CD4-positive, alpha-beta T cell treated with Interferon gamma for 1 hour (primary cell): ENCODE data around the gene FXYD4.
A peak's percentile ranks its signal among the peaks of the same experiment; 100 is the strongest.

Source experiments
- DNase-seq: peaks from one replicate; pipeline ENCODE4 v3.0.0-alpha.2; 2020

Gene FXYD4

GRCh38 chr10:43347997-43348396, 23.4 kb upstream of the FXYD4 start:
- no peak for DNase-seq

GRCh38 chr10:43348511-43349312, 22.7 kb upstream of the FXYD4 start:
- peak; percentile 81 for DNase-seq

DNA sequence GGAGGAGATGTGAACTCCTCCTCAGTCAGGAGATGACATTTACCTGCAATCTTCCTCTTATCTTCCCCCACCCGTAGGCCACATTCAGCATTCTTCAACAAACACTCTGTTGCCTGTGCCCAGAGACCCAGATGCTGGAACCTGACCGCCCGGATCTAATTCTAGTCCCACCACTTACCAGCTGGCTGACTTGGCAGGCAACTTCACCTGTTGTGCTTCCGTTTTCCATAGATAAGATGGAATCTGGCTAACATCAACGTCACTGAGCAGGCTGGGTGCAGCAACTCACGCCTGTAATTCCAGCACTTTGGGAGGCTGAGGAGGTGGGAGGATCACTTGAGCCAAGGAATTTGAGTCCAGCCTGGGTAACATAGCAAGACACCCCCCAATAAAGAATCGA, 21.3 kb upstream of the FXYD4 start:
- no peak for DNase-seq

- DNase-seq, result no peak
Measured at GRCh38 chr10:43350686-43351085, 20.8 kb upstream of the FXYD4 start.

DNA sequence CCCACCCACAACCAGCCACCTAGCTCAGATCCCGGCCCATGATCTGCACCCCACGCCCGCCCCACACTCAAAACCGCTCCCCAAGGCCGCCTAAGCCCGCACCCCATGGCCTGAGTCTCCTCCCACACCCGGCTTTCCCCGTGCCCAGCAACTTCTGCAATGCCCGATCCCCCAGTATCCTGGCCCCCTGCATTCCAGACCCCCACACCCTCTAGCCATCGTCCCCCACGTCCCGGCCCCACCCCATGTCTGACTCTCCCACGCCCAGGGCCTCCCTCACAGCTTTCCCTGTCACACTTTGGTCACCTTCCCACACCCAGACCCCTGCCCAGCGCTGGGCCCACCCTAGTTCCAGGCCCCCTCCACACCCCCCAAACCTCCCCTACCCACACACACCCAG, 20.1 kb upstream of the FXYD4 start:
- DNase-seq, result no peak

- DNase-seq, result no peak
Measured at GRCh38 chr10:43352951-43353350, 18.5 kb upstream of the FXYD4 start.

- no peak for DNase-seq
Measured at GRCh38 chr10:43353495-43354329, 17.7 kb upstream of the FXYD4 start.

DNA sequence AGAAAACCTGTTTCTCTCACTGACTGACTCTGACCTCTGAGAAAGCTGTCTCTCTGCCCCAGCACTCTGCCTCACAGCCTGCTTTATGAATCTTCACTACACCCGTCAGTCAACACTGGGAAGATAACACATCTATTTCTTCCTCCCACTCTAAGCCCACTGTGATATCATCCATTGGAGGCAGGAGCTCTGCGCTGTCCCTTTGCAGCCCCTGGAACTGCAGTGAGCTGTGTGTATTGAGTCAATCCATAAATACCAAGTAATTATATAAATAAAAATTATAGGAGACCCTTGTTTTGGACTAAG, 17.2 kb upstream of the FXYD4 start:
- DNase-seq, result no peak

- DNase-seq, result no peak
Measured at GRCh38 chr10:43354879-43355380, 16.5 kb upstream of the FXYD4 start.

DNA sequence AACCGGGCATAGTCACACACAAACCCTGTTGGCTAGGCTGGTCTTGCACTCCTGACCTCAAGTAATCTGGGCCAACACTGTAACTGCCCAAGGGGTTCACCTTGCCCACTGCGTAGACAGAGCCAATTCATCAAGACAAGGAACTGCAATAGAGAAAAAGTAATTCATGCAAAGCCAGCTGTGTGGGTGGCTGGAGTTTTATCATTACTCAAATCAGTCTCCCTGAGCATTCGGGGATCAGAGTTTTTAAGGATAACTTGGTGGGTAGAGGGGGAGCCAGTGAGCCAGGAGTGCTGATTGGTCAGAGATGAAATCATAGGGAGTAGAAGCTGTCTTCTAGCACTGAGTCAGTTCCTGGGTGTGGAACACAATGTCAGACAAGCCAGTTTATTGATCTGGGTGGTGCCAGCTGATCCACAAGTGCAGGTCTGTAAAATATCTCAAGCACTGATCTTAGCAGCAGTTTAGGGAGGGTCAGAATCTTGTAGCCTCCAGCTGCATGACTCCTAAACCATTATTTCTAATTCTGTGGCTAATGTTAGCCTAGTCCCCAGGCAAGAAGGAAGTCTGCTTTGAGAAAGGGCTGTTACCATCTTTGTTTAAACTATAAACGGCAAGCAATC, 15.6 kb upstream of the FXYD4 start:
- no peak for DNase-seq

- no peak for DNase-seq
Measured at GRCh38 chr10:43360086-43360485, 11.3 kb upstream of the FXYD4 start.

- DNase-seq, result no peak
Measured at GRCh38 chr10:43361547-43362190, 9.8 kb upstream of the FXYD4 start.

- DNase-seq, result peak; percentile 98
Measured at GRCh38 chr10:43362191-43362839, 9.1 kb upstream of the FXYD4 start.

DNA sequence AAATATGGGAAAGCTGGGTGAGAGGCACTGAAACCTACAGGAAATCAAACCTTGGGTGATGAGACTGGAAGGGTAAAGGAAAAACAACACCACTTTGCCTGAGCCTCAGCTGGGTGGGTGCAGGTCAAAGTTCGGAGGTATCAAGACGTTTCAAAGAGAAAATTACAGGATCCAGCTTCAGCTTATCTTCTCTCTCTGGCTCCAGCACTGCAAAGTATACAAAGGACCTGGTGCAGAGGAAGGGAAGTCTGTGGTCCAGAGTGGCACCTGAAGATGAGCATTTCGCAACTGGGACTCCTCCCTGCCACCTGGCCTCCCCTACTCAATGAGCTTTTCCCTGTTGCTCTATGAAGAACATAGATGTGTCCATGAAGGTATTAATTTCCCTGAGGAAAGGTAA, 6.4 kb upstream of the FXYD4 start:
- DNase-seq, result no peak

GRCh38 chr10:43369921-43370320, 1.5 kb upstream of the FXYD4 start:
- no peak for DNase-seq

- no peak for DNase-seq
Measured at GRCh38 chr10:43370671-43371215, 693 bp upstream of the FXYD4 start.

DNA sequence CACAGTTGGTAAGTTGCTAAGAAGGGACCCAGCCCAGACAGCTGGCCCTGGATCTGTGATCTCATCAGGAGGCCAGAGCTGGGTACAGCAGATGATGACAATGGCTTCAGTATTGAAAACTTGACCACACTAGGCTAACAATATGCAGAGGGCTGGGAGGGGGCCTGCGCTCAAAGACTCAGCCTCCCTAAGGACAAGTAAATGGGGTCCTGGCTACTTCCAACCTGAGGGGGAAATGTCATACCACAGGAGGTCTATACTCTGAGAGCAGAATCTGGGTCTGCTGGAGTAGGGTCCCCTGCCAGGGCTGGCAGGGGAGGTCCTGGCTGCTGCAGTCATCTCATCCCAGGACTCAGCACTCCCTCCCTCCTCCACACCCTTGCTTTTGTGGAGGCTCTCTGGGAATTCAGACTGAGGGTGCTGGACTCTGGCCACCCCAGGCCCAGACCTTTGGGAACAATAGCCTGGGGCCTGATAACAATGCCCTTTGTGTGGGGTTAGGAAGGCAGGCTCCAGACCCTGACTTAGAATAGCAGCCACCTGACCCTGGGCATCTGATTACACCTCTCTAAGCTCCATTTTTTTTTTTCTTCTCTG, 1.4 kb downstream of the FXYD4 start:
- DNase-seq, result no peak

DNA sequence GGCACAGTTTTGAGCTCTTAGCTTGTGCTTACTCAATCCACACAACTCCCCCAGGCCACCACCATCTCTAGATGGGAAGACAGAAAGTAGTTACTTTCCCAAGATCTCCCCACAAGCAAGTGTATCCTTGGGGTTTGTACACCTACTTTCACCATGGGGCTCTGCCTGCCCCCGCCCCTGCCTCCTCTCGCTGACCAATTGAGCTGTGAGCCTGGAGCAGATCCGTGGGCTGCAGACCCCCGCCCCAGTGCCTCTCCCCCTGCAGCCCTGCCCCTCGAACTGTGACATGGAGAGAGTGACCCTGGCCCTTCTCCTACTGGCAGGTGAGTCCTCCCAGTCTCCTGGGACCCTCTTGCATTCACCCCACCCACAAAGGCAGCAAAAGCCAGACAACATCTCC, 2.0 kb downstream of the FXYD4 start:
- no peak for DNase-seq

GRCh38 chr10:43374194-43374593, 2.8 kb downstream of the FXYD4 start:
- no peak for DNase-seq

DNA sequence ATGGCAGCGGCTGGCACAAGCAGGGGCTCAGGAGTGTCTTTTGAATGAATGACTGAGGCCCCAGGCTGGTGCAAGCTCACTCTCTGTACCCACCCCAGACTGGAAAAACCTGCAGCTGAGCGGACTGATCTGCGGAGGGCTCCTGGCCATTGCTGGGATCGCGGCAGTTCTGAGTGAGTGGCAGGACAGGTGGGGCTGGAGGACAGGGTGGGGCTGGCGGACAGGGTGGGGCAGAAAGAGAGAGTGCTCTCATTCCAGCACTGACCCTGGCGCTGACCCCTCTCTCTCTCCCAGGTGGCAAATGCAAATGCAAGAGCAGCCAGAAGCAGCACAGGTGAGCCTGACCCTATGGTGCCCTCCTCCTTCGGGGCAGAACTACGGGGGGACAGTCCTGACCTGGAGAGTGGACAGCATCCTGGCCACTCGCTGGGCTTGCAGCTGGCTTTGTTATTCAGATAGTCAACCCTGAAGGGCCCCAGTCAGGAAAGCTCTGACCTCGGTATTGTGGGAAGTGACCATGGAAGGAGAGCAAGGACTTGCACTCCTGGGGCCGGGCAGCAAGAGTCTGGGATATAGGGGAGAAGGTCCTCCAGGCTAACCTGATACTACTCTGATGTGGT, 4.1 kb downstream of the FXYD4 start:
- no peak for DNase-seq

DNA sequence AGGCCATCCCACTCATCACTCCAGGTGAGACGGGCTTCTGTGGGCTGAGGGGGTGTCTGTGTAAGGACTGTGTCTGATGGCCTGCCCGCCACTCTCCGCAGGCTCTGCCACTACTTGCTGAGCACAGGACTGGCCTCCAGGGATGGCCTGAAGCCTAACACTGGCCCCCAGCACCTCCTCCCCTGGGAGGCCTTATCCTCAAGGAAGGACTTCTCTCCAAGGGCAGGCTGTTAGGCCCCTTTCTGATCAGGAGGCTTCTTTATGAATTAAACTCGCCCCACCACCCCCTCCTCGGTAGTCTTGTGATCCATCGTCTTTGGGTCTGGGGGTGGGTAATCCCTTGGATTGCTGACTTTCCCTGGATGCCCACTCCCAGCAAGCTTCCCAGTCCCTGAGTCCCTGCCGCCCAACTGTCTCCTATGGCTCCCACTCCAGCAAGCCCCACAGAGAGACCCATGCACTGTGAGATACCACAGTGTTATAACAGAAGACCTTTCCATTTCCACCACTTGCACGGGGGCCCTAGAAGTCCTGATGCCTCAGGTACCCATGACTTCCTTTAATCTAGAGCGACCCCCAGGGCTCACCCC, 4.7 kb downstream of the FXYD4 start:
- DNase-seq, result no peak
